AG09309 (cell line): ENCODE data around the gene HS2ST1.

Source experiments
- DNase-seq: peaks from one replicate; pipeline ENCODE4 v3.0.0-alpha.2; 2010; ENCODE audit warnings: low read depth
- H3K4me3 ChIP-seq: 2 replicates; pipeline ENCODE4 v1.5.1; 2011; ENCODE audit warnings: mild to moderate bottlenecking, low read depth, low read length, moderate library complexity; ENCODE audit not compliant: control insufficient read depth
- TF ChIP-seq, protein P1 (sequence below): IDR thresholded peaks from 2 replicates; pipeline ENCODE4 v1.5.1; 2011; ENCODE audit warnings: mild to moderate bottlenecking, low read depth, low read length, inconsistent platforms; ENCODE audit not compliant: insufficient read depth, control insufficient read depth; ENCODE audit errors: missing control alignments

The HS2ST1 gene

DNA sequence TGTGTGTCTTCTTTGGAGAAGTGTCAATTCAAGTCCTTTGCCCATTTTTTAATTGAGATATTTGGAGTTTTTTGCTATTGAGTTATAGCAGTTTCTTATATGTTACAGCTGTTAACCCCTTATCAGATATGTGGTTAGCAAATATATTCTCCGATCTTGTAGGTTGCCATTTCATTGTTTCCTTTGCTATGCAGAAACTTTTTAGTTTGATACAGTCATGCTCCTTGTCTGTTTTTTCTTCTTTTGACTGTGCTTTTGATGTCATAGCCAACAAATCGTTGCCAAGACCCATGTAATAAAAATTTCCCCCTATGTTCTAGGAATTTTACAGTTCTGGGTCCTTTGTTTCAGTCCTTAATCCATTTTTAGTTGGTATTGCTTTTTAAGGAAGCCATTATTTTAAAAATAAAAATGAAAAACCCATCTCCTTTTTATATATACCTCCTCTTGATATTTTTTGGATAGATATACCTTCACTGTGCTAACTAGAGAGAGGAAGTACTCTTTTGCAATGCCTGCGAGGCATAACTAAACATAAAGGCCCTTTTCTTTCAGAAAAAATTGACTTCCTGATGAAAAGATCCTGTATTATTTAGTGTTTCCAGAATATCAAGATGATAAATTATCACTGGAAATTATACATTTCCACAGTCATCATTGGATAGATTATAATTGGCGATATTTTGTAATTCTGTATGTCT is 127.8 kb downstream of the HS2ST1 start:
- TF ChIP-seq, protein P1, sequence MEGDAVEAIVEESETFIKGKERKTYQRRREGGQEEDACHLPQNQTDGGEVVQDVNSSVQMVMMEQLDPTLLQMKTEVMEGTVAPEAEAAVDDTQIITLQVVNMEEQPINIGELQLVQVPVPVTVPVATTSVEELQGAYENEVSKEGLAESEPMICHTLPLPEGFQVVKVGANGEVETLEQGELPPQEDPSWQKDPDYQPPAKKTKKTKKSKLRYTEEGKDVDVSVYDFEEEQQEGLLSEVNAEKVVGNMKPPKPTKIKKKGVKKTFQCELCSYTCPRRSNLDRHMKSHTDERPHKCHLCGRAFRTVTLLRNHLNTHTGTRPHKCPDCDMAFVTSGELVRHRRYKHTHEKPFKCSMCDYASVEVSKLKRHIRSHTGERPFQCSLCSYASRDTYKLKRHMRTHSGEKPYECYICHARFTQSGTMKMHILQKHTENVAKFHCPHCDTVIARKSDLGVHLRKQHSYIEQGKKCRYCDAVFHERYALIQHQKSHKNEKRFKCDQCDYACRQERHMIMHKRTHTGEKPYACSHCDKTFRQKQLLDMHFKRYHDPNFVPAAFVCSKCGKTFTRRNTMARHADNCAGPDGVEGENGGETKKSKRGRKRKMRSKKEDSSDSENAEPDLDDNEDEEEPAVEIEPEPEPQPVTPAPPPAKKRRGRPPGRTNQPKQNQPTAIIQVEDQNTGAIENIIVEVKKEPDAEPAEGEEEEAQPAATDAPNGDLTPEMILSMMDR = no peak
- no peak overlapping the region for H3K4me3 ChIP-seq
- no peak for DNase-seq

DNA sequence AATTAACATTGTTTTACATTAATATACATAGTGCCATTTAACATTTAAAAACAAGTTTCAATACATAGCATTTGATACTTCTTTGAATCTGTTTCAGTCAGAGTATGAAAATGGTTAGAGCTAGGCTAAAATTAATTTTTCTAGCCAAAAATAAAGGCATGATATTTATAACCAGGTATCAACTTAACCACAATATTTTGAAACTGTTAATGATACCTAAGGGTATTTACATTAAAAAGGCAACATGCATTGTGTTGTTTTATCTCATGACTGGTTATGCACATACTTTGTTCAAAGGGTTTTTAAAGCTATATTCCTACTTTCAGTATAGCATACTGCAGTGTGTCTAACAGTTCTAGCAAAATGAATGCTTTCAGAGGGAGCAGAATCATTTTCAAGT is 130.0 kb downstream of the HS2ST1 start:
- TF ChIP-seq, protein P1 = no peak

DNA sequence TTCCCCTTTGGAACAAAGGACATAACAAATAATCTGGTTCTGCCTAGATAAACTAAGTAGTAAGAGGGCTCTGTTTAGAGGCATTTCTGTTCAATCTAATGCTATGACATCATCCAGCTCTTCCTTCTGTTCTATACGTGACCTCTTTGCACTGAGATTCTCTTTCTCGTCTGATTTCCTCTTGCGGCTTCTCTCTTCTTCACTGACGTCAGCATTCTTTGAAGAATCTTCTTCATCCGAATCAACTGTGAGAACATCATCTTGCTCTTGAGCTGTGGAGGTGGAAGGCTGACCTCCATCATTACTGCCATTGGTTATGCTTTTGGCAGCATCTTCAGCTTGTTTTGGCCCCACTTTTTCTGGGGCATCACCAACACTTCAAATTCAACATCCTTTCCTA is 130.4 kb downstream of the HS2ST1 start:
- DNase-seq = no peak
- H3K4me3 ChIP-seq = no peak overlapping the region
- TF ChIP-seq, protein P1 = no peak

More for the DNA sequence above, 130.0 kb downstream of the HS2ST1 start:
- no peak overlapping the region for H3K4me3 ChIP-seq
- DNase-seq = no peak

DNA sequence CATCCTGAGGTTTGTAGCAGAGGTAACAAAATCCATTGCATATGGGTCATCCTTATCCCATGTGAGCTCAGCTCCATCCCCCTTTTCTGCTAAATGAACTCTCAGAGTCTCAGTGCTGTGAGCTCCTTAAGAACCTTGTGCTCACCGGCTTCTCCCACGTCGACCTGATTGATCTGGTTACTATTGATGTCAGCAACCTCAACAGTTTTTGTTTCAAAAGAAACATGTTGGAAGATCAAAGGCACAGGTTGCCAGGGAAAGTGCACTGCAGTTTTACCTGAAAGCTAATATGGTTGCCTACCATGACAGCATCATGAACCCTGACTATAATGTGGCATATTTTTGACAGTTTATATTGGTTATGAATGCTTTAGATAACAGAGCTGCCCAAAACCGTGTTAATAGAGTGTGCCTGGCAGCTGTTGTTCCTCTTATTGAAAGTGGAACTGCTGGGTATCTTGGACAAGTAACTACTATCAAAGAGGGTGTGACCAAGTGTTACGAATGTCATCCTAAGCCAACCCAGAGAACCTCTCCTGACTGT is 131.4 kb downstream of the HS2ST1 start:
- no peak for DNase-seq
- TF ChIP-seq, protein P1 = no peak
- no peak overlapping the region for H3K4me3 ChIP-seq

DNA sequence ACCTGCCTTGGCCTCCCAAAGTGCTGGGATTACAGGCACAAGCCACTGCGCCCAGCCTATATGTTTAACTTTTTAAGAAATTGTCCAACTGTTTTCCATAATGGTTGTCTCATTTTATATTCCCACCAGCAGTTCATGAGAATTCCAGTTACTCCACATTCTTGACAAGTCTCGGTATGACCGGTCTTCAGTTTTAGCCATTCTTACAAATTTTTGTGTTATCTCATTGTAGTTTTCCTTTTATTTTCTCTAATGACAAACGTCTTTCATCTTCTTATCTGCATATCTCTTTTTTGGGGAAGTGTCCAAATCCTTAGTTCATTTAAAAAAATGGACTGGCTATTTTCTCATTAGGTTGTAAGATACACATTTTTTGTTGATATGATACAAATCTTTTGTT is 132.5 kb downstream of the HS2ST1 start:
- TF ChIP-seq, protein P1 = no peak
- no peak overlapping the region for H3K4me3 ChIP-seq
- no peak for DNase-seq

DNA sequence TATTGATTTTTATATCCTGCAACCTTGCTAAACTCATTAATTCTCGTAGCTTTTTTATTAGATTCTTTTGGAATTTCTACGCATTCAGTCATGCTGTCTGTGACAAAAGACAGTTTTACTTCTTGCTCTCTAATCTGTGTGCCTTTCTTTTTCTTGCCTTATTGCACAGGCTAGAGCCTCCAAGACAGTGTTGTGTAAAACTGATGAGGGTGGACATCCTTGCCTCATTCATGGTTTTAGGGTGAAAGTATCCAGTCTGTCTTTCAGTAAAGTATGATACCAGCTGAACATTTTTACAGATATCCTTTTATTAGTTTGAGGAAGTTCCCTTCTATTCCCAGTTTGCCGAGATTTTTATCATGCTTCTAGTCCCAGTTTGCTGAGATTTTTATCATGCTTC is 133.8 kb downstream of the HS2ST1 start:
- TF ChIP-seq, protein P1 = no peak
- no peak overlapping the region for H3K4me3 ChIP-seq
- no peak for DNase-seq
